DND-41 (cell line): ENCODE results near the gene PIGC.
"Not testable (repeated sequence)": the region's sequence is repeated elsewhere in the genome, so short reads cannot be mapped to it uniquely, and the experiment has no call there.

Source experiments
- ATAC-seq: fragments of 200-7000 bp; cut with Tn5 transposase; 3 replicates; pipeline ENCODE4 v1.9.1; 2021; ENCODE audit warnings: low read depth; ENCODE audit not compliant: insufficient read depth
- DNase-seq: peaks from one replicate; pipeline ENCODE4 v3.0.0-alpha.2; 2020
- H2AFZ ChIP-seq: 2 replicates; pipeline ENCODE4 v1.6.0; 2012; ENCODE audit warnings: low read depth, low read length
- H3K27ac ChIP-seq: 2 replicates; pipeline ENCODE4 v1.5.1; 2012; ENCODE audit warnings: low read length, inconsistent platforms
- H3K27me3 ChIP-seq: fragments of 200-600 bp; sonication (generic); 2 replicates; pipeline ENCODE4 v1.6.0; 2012; ENCODE audit warnings: low read length, mild to moderate bottlenecking, inconsistent platforms; ENCODE audit not compliant: insufficient read depth, poor library complexity
- H3K36me3 ChIP-seq: 2 replicates; pipeline ENCODE4 v1.5.1; 2012; ENCODE audit warnings: low read length, inconsistent platforms; ENCODE audit not compliant: insufficient read depth
- H3K4me1 ChIP-seq: 2 replicates; pipeline ENCODE4 v1.5.1; 2012; ENCODE audit warnings: mild to moderate bottlenecking, low read length; ENCODE audit not compliant: insufficient read depth
- H3K4me2 ChIP-seq: 2 replicates; pipeline ENCODE4 v1.6.0; 2012; ENCODE audit warnings: mild to moderate bottlenecking, moderate library complexity, low read length, inconsistent platforms; ENCODE audit not compliant: insufficient read depth
- H3K4me3 ChIP-seq, 2 experiments: fragments of 200-600 bp in 1 of 2; shearing (Covaris generic) in 1 of 2; 2 replicates each; pipeline ENCODE4 v1.5.1; 2012 to 2016; ENCODE audit warnings: inconsistent platforms in 2 of 2, low read length in 2 of 2, mild to moderate bottlenecking in 2 of 2, low read depth in 1 of 2, moderate library complexity in 1 of 2
- H3K79me2 ChIP-seq: 2 replicates; pipeline ENCODE4 v1.6.0; 2012; ENCODE audit warnings: low read length, inconsistent platforms; ENCODE audit not compliant: insufficient read depth
- H3K9ac ChIP-seq: 2 replicates; pipeline ENCODE4 v1.6.0; 2012; ENCODE audit warnings: low read depth, mild to moderate bottlenecking, inconsistent platforms, low read length, moderate library complexity
- H3K9me3 ChIP-seq: 2 replicates; pipeline ENCODE4 v1.5.1; 2012; ENCODE audit warnings: low read length, moderate library complexity, mild to moderate bottlenecking, inconsistent platforms; ENCODE audit not compliant: insufficient read depth, severe bottlenecking
- H4K20me1 ChIP-seq: 2 replicates; pipeline ENCODE4 v1.6.0; 2012; ENCODE audit warnings: low read length; ENCODE audit not compliant: insufficient read depth
- EZH2 ChIP-seq: IDR thresholded peaks from 3 replicates; pipeline ENCODE4 v1.6.1; 2012; ENCODE audit warnings: borderline replicate concordance, low read depth, mild to moderate bottlenecking, moderate library complexity, low read length, inconsistent platforms; ENCODE audit not compliant: severe bottlenecking
- TF ChIP-seq, protein P1 (sequence below): IDR thresholded peaks from 2 replicates; pipeline ENCODE4 v1.5.1; 2012; ENCODE audit warnings: borderline replicate concordance, low read length, moderate library complexity, mild to moderate bottlenecking; ENCODE audit not compliant: poor library complexity, severe bottlenecking; ENCODE audit errors: extremely low read depth

Gene PIGC

DNA sequence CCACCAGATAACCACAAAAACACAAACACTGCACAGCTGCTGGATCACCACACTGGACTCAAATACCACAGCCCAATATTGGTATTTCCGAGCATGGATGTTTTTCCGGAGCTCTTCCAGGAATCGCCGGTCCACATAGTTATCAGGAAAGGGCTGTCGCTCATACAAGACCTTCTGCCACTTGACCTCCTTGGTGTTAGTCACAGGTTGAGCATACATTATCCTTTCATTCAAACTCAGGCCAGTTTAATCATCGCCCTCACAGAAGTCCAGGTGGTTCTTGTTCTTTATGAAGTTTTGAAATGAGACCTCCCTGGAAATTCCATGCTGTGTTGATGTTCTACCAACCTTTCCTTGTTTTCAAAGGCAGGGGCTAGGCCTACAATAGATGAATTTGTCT, 1.5 kb downstream of the PIGC start:
- Histone ChIP-seq H3K9ac (no peak overlapping the region), H2AFZ (no peak overlapping the region), H3K4me3 (peak overlapping the region in 1 of 2 experiments; percentile 64; a peak in 1 of 4 replicates), H3K4me1 (peaks cover 35% of the 10 kb centered on the region), H3K27ac (no peak overlapping the region), H3K27me3 (no peaks in the 10 kb centered on the region), H3K4me2 (peak overlapping the region; percentile 83), H3K36me3 (peaks cover 19% of the 10 kb centered on the region), H3K79me2 (peaks cover 38% of the 10 kb centered on the region), H4K20me1 (peaks cover 4% of the 10 kb centered on the region; the same call in 1 of the 2 replicates), H3K9me3 (no peaks in the 10 kb centered on the region)
- no peak for DNase-seq
- no peak for ATAC-seq
- TF ChIP-seq, protein P1, sequence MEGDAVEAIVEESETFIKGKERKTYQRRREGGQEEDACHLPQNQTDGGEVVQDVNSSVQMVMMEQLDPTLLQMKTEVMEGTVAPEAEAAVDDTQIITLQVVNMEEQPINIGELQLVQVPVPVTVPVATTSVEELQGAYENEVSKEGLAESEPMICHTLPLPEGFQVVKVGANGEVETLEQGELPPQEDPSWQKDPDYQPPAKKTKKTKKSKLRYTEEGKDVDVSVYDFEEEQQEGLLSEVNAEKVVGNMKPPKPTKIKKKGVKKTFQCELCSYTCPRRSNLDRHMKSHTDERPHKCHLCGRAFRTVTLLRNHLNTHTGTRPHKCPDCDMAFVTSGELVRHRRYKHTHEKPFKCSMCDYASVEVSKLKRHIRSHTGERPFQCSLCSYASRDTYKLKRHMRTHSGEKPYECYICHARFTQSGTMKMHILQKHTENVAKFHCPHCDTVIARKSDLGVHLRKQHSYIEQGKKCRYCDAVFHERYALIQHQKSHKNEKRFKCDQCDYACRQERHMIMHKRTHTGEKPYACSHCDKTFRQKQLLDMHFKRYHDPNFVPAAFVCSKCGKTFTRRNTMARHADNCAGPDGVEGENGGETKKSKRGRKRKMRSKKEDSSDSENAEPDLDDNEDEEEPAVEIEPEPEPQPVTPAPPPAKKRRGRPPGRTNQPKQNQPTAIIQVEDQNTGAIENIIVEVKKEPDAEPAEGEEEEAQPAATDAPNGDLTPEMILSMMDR = no peak
- no peak for TF ChIP-seq EZH2

DNA sequence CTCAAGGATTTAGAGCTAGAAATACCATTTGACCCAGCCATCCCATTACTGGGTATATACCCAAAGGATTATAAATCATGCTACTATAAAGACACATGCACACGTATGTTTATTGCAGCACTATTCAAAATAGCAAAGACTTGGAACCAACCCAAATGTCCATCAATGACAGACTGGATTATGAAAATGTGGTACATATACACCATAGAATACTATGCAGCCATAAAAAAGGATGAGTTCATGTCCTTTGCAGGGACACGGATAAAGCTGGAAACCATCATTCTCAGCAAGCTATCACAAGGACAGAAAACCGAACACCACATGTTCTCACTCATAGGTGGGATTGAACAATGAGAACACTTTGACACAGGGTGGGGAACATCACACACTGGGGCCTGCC, 6.7 kb downstream of the PIGC start:
- H3K4me2 ChIP-seq, H3K4me3 ChIP-seq, H3K9ac ChIP-seq, H3K27me3 ChIP-seq, DNase-seq, ATAC-seq, H3K27ac ChIP-seq, H3K9me3 ChIP-seq, H2AFZ ChIP-seq, H4K20me1 ChIP-seq: not testable (repeated sequence)
- H3K79me2 ChIP-seq = peaks cover 14% of the 10 kb centered on the region
- peaks cover 11% of the 10 kb centered on the region for H3K4me1 ChIP-seq
- peaks cover 14% of the 10 kb centered on the region for H3K36me3 ChIP-seq

DNA sequence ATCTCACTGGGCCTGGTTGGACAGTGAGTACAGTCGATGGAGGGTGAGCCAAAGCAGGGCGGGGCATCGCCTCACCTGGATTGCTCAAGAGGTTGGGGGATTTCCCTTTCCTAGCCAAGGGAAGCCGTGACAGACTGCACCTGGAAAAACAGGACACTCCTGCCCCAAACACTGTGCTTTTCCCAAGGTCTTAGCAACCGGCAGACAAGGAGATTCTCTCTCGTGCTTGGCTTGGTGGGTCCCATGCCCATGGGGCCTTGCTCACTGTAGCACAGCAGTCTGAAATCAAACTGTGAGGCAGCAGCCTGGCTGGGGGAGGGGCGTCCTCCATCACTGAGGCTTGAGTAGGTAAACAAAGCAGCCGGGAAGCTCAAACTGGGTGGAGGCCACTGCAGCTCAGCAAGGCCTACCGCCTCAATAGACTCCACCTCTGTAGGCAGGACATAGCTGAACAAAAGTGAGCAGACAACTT, 12.1 kb downstream of the PIGC start:
- H3K27me3 ChIP-seq = no peaks in the 10 kb centered on the region
- no peak for TF ChIP-seq EZH2
- TF ChIP-seq, protein P1 = no peak
- H4K20me1 ChIP-seq = no peaks in the 10 kb centered on the region
- peaks cover 18% of the 10 kb centered on the region for H3K4me1 ChIP-seq
- H3K79me2 ChIP-seq = no peaks in the 10 kb centered on the region; the same call in 1 of the 2 replicates
- no peak overlapping the region for H3K27ac ChIP-seq
- H3K9me3 ChIP-seq = no peaks in the 10 kb centered on the region
- no peaks in the 10 kb centered on the region for H3K36me3 ChIP-seq
- no peak for DNase-seq
- no peak overlapping the region for H3K4me2 ChIP-seq
- ATAC-seq = no peak
- H3K9ac ChIP-seq = no peak overlapping the region
- no peak overlapping the region for H3K4me3 ChIP-seq
- no peak overlapping the region for H2AFZ ChIP-seq

DNA sequence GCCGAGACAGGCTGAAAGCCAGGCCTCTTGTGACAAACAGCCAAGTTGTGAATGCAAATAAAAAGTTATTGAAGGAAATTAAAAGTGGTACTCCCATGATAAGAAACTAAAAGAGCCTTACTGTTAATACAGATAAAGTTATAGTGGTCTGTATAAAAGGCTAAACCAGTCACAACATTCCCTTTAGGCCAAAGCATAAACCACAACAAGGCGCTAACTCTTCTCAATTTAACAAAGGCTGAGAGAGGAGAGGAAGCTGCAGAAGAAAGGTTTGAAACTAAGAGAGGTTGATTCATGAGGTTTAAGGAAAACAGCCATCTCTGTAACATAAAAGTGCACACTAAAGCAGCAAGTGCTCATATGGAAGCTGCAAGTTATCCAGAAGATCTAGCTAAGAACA, 12.7 kb downstream of the PIGC start:
- DNase-seq = no peak
- Histone ChIP-seq H3K27me3 (no peaks in the 10 kb centered on the region), H3K9ac (no peak overlapping the region), H3K4me3 (no peak overlapping the region), H3K4me1 (peaks cover 21% of the 10 kb centered on the region), H3K4me2 (no peak overlapping the region), H4K20me1 (no peaks in the 10 kb centered on the region), H3K36me3 (no peaks in the 10 kb centered on the region), H2AFZ (no peak overlapping the region), H3K9me3 (no peaks in the 10 kb centered on the region), H3K79me2 (no peaks in the 10 kb centered on the region; the same call in 1 of the 2 replicates), H3K27ac (no peak overlapping the region)
- no peak for ATAC-seq
- no peak for TF ChIP-seq EZH2
- TF ChIP-seq, protein P1 = no peak
